Cardiac fibroblast (primary cell): ENCODE data around the gene ATP10B.

Experiments
- DNase-seq, 2 donors: peaks; one replicate each; pipeline versions ENCODE4 v3.0.0 to v3.0.0-alpha.2; 2010; ENCODE audit warnings: low read depth in 2 of 2
- H3K4me3 ChIP-seq, 2 donors: replicated peaks in 1 of 2; 1 replicate in 1 of 2; 2 replicates in 1 of 2; pipeline ENCODE4 v1.5.1; 2011; ENCODE audit warnings: low read depth in 2 of 2, low read length in 2 of 2, mild to moderate bottlenecking in 2 of 2, moderate library complexity in 1 of 2
- CTCF ChIP-seq: IDR thresholded peaks from one replicate; pipeline ENCODE4 v1.5.1; 2011; ENCODE audit warnings: low read depth, mild to moderate bottlenecking, low read length, inconsistent platforms

Gene ATP10B

DNA sequence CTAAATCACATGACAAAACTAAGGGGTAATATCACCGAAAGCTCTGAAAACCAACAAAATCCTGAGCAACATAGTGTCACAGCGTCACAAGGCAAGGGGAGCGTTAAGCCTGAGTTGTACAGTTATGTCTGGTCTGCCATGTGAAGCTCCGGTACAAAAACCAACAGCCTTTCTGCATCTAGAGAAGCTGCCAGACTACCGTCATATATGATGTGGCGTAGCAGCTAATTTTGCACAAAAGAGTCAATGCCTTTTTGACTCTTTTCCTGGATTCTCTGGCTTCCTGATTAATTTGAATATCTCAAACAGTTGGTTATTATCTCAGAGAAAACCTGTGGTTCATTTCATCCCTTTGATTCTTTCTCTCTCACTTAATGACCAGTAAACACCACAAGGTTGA is 16.0 kb upstream of the ATP10B start:
- DNase-seq = no peak
- H3K4me3 ChIP-seq = no peak overlapping the region
- no peak for TF ChIP-seq CTCF

DNA sequence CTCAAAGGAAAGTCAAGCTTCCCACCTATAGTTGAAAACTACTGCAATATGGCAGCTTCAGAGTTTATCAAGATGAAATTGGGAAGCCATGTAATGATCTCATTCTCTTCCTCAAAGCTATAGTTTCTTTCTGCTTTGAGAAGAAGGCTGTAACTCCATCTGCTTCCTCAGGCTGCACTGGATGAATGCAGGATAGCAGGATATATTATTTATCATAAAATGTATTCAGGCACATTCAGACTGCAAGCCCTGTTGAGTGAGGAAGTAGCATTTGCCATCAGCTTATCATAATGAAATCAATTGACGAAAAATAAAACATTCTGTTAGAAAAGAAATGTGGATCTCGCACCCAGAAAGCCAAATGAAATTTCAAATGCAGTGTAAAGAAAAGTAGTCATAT is 560 bp downstream of the ATP10B start:
- no peak for DNase-seq
- no peak for TF ChIP-seq CTCF
- H3K4me3 ChIP-seq = no peak overlapping the region

DNA sequence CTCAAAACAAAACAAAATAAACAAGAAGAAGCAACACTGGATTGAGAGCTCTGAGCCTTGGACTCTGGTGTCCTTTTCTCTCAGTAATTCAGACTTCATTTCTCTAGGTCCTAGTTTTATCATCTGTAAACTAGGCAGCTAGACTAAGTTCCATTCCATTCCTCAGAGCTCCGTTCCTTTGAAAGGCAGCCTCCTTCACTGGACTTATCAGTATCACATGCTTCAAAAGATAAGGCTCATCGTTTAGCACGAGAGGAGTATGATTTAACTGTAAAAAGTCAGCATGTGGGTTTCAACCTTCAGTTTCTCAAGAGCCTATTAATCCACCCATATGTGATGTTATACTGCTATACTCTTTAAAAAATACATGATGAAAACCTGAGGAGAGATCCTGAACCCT is 1.6 kb downstream of the ATP10B start:
- H3K4me3 ChIP-seq = no peak overlapping the region
- no peak for TF ChIP-seq CTCF
- no peak for DNase-seq

- H3K4me3 ChIP-seq = no peak overlapping the region
- no peak for TF ChIP-seq CTCF
- no peak for DNase-seq
These were observed 4.4 kb downstream of the ATP10B start for GRCh38 chr5:160847526-160848085.

GRCh38 chr5:160846642-160847041 is 5.4 kb downstream of the ATP10B start:
- H3K4me3 ChIP-seq = no peak overlapping the region
- TF ChIP-seq CTCF = no peak
- DNase-seq = no peak

DNA sequence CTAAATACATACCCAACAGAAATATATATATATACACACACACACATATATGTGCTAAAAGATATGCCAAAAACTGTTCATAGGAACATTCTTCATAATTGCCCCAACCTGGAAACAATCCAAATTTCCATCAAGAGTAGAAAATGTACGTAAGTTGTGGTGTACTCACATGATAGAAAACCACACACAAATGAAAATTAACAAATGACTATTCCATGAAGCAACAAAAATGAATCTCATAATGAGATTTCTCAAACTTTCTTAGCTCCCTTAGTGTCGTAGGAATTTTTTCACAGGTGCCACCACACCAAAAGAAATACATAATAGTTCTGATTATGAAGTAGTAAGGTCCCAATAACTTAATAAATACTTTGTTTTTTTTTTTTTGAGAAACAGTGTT is 7.8 kb downstream of the ATP10B start:
- no peak for DNase-seq
- TF ChIP-seq CTCF = no peak
- no peak overlapping the region for H3K4me3 ChIP-seq

DNA sequence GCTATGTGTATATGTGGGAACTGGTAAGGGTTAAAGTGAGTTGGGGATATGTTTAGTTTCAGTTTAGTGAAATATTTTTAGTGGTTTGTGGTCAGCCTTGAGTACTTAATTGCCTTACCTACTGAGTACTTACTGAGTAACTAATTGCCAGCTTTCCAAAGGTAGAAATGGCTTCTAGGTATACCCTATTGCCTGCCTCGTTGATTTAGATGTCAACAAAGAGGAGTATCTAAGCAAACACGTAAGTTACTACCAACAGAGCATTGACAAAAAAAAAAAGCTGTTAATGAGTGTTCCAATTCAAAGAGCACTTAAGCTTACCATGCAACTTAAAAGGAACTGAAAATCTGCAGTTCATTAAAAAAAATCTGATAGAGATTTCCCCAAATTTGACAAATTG is 8.8 kb downstream of the ATP10B start:
- H3K4me3 ChIP-seq = no peak overlapping the region
- no peak for DNase-seq
- TF ChIP-seq CTCF = no peak
